Activated naive CD8-positive, alpha-beta T cell treated with anti-CD3 and anti-CD28 coated beads, Interleukin-2, amount 50 U/mL, for 16 hours (primary cell): ENCODE measurements around the gene HMCN1.

Experiments
- DNase-seq: peaks from one replicate; pipeline ENCODE4 v3.0.0-alpha.2; 2020; ENCODE audit warnings: low read depth, low spot score

HMCN1 gene

GRCh38 chr1:186236921-186237320 lies 502.7 kb downstream of the HMCN1 start:
- DNase-seq = no peak

GRCh38 chr1:186239171-186239570 lies 505.0 kb downstream of the HMCN1 start:
- DNase-seq = no peak

GRCh38 chr1:186240436-186240835 lies 506.2 kb downstream of the HMCN1 start:
- DNase-seq = no peak
